Mucosa of stomach (tissue), 1 donor: ENCODE results near the gene MEGF8.

Experiments
- H3K27me3 ChIP-seq: one replicate; pipeline ENCODE4 v1.7.0; 2013; ENCODE audit warnings: mild to moderate bottlenecking, low read length; ENCODE audit not compliant: control insufficient read depth, insufficient read depth
- H3K36me3 ChIP-seq: one replicate; pipeline ENCODE4 v1.7.0; 2013; ENCODE audit warnings: low read length; ENCODE audit not compliant: control insufficient read depth, insufficient read depth
- H3K4me1 ChIP-seq: one replicate; pipeline ENCODE4 v1.7.0; 2013; ENCODE audit warnings: mild to moderate bottlenecking, low read length; ENCODE audit not compliant: control insufficient read depth, insufficient read depth
- H3K4me3 ChIP-seq: one replicate; pipeline ENCODE4 v1.7.0; 2013; ENCODE audit warnings: low read length
- H3K9ac ChIP-seq: one replicate; pipeline ENCODE4 v1.7.0; 2013; ENCODE audit warnings: mild to moderate bottlenecking, low read length, moderate library complexity
- H3K9me3 ChIP-seq: one replicate; pipeline ENCODE4 v1.7.0; 2013; ENCODE audit warnings: mild to moderate bottlenecking, low read length, moderate library complexity; ENCODE audit not compliant: control insufficient read depth
- donor health status: Pancreatic carcinoma.

MEGF8 gene

GRCh38 chr19:42281827-42282762 lies 43.3 kb upstream of the MEGF8 start:
- no peak overlapping the region for H3K4me3 ChIP-seq

GRCh38 chr19:42282819-42283187 lies 42.6 kb upstream of the MEGF8 start:
- peaks cover 61% of the 10 kb centered on the region for H3K4me1 ChIP-seq
- H3K4me3 ChIP-seq: no peak overlapping the region
- H3K27me3 ChIP-seq: no peaks in the 10 kb centered on the region
- peak overlapping the region; percentile 36 for H3K9ac ChIP-seq
- no peaks in the 10 kb centered on the region for H3K9me3 ChIP-seq
- peaks cover 3% of the 10 kb centered on the region for H3K36me3 ChIP-seq

More at GRCh38 chr19:42281827-42282762, 43.3 kb upstream of the MEGF8 start:
- no peaks in the 10 kb centered on the region for H3K27me3 ChIP-seq
- H3K9ac ChIP-seq: peak overlapping the region; percentile 29
- H3K9me3 ChIP-seq: no peaks in the 10 kb centered on the region
- H3K4me1 ChIP-seq: peaks cover 65% of the 10 kb centered on the region
- no peaks in the 10 kb centered on the region for H3K36me3 ChIP-seq

GRCh38 chr19:42283188-42284065 lies 42.0 kb upstream of the MEGF8 start:
- Histone ChIP-seq H3K4me3 (peak overlapping the region; percentile 21), H3K36me3 (peaks cover 3% of the 10 kb centered on the region), H3K9me3 (no peaks in the 10 kb centered on the region), H3K4me1 (peaks cover 55% of the 10 kb centered on the region), H3K27me3 (no peaks in the 10 kb centered on the region), H3K9ac (peak overlapping the region; percentile 36)

GRCh38 chr19:42284066-42284501 lies 41.4 kb upstream of the MEGF8 start:
- Histone ChIP-seq H3K9ac (no peak overlapping the region), H3K4me1 (peaks cover 48% of the 10 kb centered on the region), H3K27me3 (no peaks in the 10 kb centered on the region), H3K4me3 (no peak overlapping the region), H3K9me3 (no peaks in the 10 kb centered on the region), H3K36me3 (peaks cover 3% of the 10 kb centered on the region)

GRCh38 chr19:42284591-42285341 lies 40.7 kb upstream of the MEGF8 start:
- no peaks in the 10 kb centered on the region for H3K27me3 ChIP-seq
- no peak overlapping the region for H3K4me3 ChIP-seq
- peak overlapping the region; percentile 50 for H3K9ac ChIP-seq
- peaks cover 41% of the 10 kb centered on the region for H3K4me1 ChIP-seq
- H3K36me3 ChIP-seq: peaks cover 6% of the 10 kb centered on the region
- no peaks in the 10 kb centered on the region for H3K9me3 ChIP-seq

- peaks cover 11% of the 10 kb centered on the region for H3K36me3 ChIP-seq
- H3K9me3 ChIP-seq: no peaks in the 10 kb centered on the region
- no peaks in the 10 kb centered on the region for H3K27me3 ChIP-seq
- no peak overlapping the region for H3K4me3 ChIP-seq
- peaks cover 41% of the 10 kb centered on the region for H3K4me1 ChIP-seq
- H3K9ac ChIP-seq: peak overlapping the region; percentile 50
These were observed 39.9 kb upstream of the MEGF8 start for GRCh38 chr19:42285541-42285941.

GRCh38 chr19:42285988-42286348 lies 39.5 kb upstream of the MEGF8 start:
- Histone ChIP-seq H3K27me3 (no peaks in the 10 kb centered on the region), H3K9ac (peak overlapping the region; percentile 31), H3K9me3 (no peaks in the 10 kb centered on the region), H3K36me3 (peaks cover 11% of the 10 kb centered on the region), H3K4me1 (peaks cover 41% of the 10 kb centered on the region), H3K4me3 (no peak overlapping the region)

GRCh38 chr19:42286349-42287016 lies 39.0 kb upstream of the MEGF8 start:
- H3K9ac ChIP-seq: peak overlapping the region; percentile 31
- H3K36me3 ChIP-seq: peaks cover 11% of the 10 kb centered on the region
- H3K9me3 ChIP-seq: no peaks in the 10 kb centered on the region
- no peak overlapping the region for H3K4me3 ChIP-seq
- no peaks in the 10 kb centered on the region for H3K27me3 ChIP-seq
- peaks cover 37% of the 10 kb centered on the region for H3K4me1 ChIP-seq

- Histone ChIP-seq H3K36me3 (peaks cover 11% of the 10 kb centered on the region), H3K4me1 (peaks cover 29% of the 10 kb centered on the region), H3K9ac (no peak overlapping the region), H3K9me3 (no peaks in the 10 kb centered on the region), H3K27me3 (no peaks in the 10 kb centered on the region), H3K4me3 (no peak overlapping the region)
These were observed 38.2 kb upstream of the MEGF8 start for GRCh38 chr19:42287017-42287826.

GRCh38 chr19:42287827-42288107 lies 37.7 kb upstream of the MEGF8 start:
- no peaks in the 10 kb centered on the region for H3K9me3 ChIP-seq
- no peak overlapping the region for H3K9ac ChIP-seq
- H3K27me3 ChIP-seq: no peaks in the 10 kb centered on the region
- peaks cover 26% of the 10 kb centered on the region for H3K4me1 ChIP-seq
- H3K4me3 ChIP-seq: no peak overlapping the region
- peaks cover 11% of the 10 kb centered on the region for H3K36me3 ChIP-seq

- Histone ChIP-seq H3K4me3 (no peak overlapping the region), H3K36me3 (peaks cover 11% of the 10 kb centered on the region), H3K27me3 (no peaks in the 10 kb centered on the region), H3K9me3 (no peaks in the 10 kb centered on the region), H3K4me1 (peaks cover 20% of the 10 kb centered on the region), H3K9ac (no peak overlapping the region)
These were observed 37.0 kb upstream of the MEGF8 start for GRCh38 chr19:42288387-42288786.
